Panc1 (cell line): Measurements from ENCODE around the gene SPR. TPM values are rescaled to one million over a fixed set of nuclear protein-coding genes. Genes with fewer than 3 reads are reported as not detected.

Experiments
- ATAC-seq: fragments of 200-7000 bp; cut with Tn5 transposase; 2 replicates; pipeline ENCODE4 v1.9.1; 2020; ENCODE audit warnings: mild to moderate bottlenecking, moderate library complexity
- BruUV-seq: library from RNA; stranded (reverse); fragments of 400-500 nt; replicated peaks from 2 replicates; lab custom pipeline; 2021; lab: Mats Ljungman, UMichigan
- CTCF ChIA-PET: fragments of 300-600 bp; sonication (Branson Sonifier 250); formaldehyde crosslinking; loops from one replicate; lab custom pipeline; 2022; ENCODE audit warnings: antibody characterized with exemption; lab: Charles Lee
- POLR2A ChIA-PET: fragments of 300-600 bp; sonication (Branson Sonifier 250); formaldehyde crosslinking; loops from one replicate; lab custom pipeline; 2022; ENCODE audit warnings: antibody characterized with exemption; lab: Charles Lee
- DNase-seq: peaks from one replicate; pipeline ENCODE4 v3.0.0-alpha.2; 2010; ENCODE audit warnings: low read depth, low spot score
- H3K27ac ChIP-seq: 2 replicates; pipeline ENCODE4 v1.5.1; 2011; ENCODE audit warnings: mild to moderate bottlenecking, low read length, inconsistent platforms
- H3K27me3 ChIP-seq: fragments of 200-500 bp; sonication (Bioruptor generic); 2 replicates; pipeline ENCODE4 v1.6.0; 2014; ENCODE audit warnings: low read length, inconsistent platforms; ENCODE audit not compliant: control insufficient read depth, insufficient read depth
- H3K36me3 ChIP-seq: fragments of 200-500 bp; sonication (Bioruptor generic); 2 replicates; pipeline ENCODE4 v1.5.1; 2014; ENCODE audit warnings: inconsistent platforms, mild to moderate bottlenecking, low read length, moderate library complexity; ENCODE audit not compliant: control insufficient read depth, insufficient read depth
- H3K4me1 ChIP-seq: 2 replicates; pipeline ENCODE4 v1.5.1; 2011; ENCODE audit warnings: inconsistent platforms, mild to moderate bottlenecking, low read length, moderate library complexity; ENCODE audit not compliant: control insufficient read depth, insufficient read depth
- H3K4me3 ChIP-seq, 2 experiments: 2 replicates each; pipeline ENCODE4 v1.5.1; 2011 to 2012; ENCODE audit warnings: low read depth in 2 of 2, low read length in 2 of 2, mild to moderate bottlenecking in 2 of 2, inconsistent platforms in 1 of 2, moderate library complexity in 1 of 2
- H3K9me3 ChIP-seq: fragments of 200-500 bp; sonication (Bioruptor generic); 2 replicates; pipeline ENCODE4 v1.5.1; 2014; ENCODE audit warnings: low read depth, mild to moderate bottlenecking, inconsistent platforms, low read length, moderate library complexity; ENCODE audit not compliant: control insufficient read depth, insufficient read depth
- CTCF ChIP-seq: fragments of 450-650 bp; IDR thresholded peaks from 2 replicates; pipeline ENCODE4 v1.5.1; 2017; ENCODE audit warnings: mild to moderate bottlenecking
- POLR2AphosphoS5 ChIP-seq: IDR thresholded peaks from 2 replicates; pipeline ENCODE4 v1.6.1; 2012; ENCODE audit warnings: mild to moderate bottlenecking, low read depth, low read length, moderate library complexity
- SIN3A ChIP-seq: IDR thresholded peaks from 2 replicates; pipeline ENCODE4 v1.6.1; 2012; ENCODE audit warnings: low read depth, mild to moderate bottlenecking, low read length, moderate library complexity, borderline replicate concordance; ENCODE audit not compliant: insufficient read depth
- TCF7L2 ChIP-seq: IDR thresholded peaks from 2 replicates; pipeline ENCODE4 v1.6.1; 2011; ENCODE audit warnings: mild to moderate bottlenecking, low read depth, low read length, inconsistent platforms
- in situ Hi-C: cut with HindIII; loops from 2 replicates; pipeline ENCODE4 v1.10.0; 2016; ENCODE audit warnings: low sequenced_read_pairs, low pct_unique_long_range_greater_than_20kb
- intact Hi-C: fragments of 100-400 bp; cut with micrococcal nuclease; formaldehyde crosslinking; loops from one replicate; pipeline ENCODE4 v1.10.0; 2022; ENCODE audit not compliant: unreplicated experiment
- total RNA-seq: library from RNA; stranded (reverse); gene quantifications from one replicate; pipeline ENCODE4 v1.2.1, GENCODE V29; 2021; ENCODE audit not compliant: unreplicated experiment
- TF ChIP-seq, protein P1 (sequence below), 2 experiments: IDR thresholded peaks; 2 replicates each; pipeline ENCODE4 v1.6.1; 2011 to 2012; ENCODE audit warnings: low read depth in 2 of 2, control low read depth in 1 of 2, low read length in 1 of 2, mild to moderate bottlenecking in 1 of 2, moderate library complexity in 1 of 2; ENCODE audit not compliant: insufficient read depth in 1 of 2

SPR gene
- total RNA-seq, 1 experiment from 2014 or later, result 75.4 TPM

- intact Hi-C loops (no loop called here), in situ Hi-C loops (no loop called here)
- Histone ChIP-seq H3K9me3 (no peaks in the 10 kb centered on the region), H3K27me3 (peaks cover 71% of the 10 kb centered on the region), H3K27ac (no peak overlapping the region), H3K4me1 (no peaks in the 10 kb centered on the region), H3K4me3 (no peak overlapping the region), H3K36me3 (no peaks in the 10 kb centered on the region; the same call in 1 of the 2 replicates)
- ChIA-PET CTCF (no interaction called here), POLR2A (no interaction called here)
- ATAC-seq, result no peak
- no TSS peak for BruUV-seq
- DNase-seq, result no peak
- TF ChIP-seq POLR2AphosphoS5 (no peak), TCF7L2 (no peak), SIN3A (no peak), CTCF (no peak)
- TF ChIP-seq, protein P1, sequence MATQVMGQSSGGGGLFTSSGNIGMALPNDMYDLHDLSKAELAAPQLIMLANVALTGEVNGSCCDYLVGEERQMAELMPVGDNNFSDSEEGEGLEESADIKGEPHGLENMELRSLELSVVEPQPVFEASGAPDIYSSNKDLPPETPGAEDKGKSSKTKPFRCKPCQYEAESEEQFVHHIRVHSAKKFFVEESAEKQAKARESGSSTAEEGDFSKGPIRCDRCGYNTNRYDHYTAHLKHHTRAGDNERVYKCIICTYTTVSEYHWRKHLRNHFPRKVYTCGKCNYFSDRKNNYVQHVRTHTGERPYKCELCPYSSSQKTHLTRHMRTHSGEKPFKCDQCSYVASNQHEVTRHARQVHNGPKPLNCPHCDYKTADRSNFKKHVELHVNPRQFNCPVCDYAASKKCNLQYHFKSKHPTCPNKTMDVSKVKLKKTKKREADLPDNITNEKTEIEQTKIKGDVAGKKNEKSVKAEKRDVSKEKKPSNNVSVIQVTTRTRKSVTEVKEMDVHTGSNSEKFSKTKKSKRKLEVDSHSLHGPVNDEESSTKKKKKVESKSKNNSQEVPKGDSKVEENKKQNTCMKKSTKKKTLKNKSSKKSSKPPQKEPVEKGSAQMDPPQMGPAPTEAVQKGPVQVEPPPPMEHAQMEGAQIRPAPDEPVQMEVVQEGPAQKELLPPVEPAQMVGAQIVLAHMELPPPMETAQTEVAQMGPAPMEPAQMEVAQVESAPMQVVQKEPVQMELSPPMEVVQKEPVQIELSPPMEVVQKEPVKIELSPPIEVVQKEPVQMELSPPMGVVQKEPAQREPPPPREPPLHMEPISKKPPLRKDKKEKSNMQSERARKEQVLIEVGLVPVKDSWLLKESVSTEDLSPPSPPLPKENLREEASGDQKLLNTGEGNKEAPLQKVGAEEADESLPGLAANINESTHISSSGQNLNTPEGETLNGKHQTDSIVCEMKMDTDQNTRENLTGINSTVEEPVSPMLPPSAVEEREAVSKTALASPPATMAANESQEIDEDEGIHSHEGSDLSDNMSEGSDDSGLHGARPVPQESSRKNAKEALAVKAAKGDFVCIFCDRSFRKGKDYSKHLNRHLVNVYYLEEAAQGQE (IDR thresholded peaks at IDR 0.05; ENCODE audit: insufficient read depth in 1 of 2, low read depth in 2 of 2, low read length in 1 of 2), result no peak
These were observed 21.5 kb downstream of the SPR start for GRCh38 chr2:72908741-72909140.

DNA sequence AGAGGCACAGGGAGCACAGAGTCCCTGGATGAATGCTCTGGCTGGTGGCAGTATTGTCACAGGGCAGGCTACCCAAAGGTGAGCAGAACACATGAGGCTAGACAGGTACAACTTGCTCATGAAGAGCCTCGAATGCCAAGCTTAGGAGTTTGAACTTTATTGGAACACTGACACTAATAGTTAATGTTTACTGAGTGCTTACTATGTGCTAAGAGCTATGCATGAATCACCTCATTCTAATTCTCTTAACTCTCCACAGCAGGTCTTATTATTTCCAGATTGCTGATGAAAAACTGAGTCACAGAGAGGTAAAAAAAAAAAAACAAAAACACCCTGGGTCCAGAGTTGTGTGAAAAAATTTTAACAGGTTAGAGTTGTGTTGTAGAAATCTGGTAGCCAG lies 24.0 kb downstream of the SPR start:
- H3K4me1 ChIP-seq, result peaks cover 5% of the 10 kb centered on the region
- in situ Hi-C loops, result no loop called here
- CTCF ChIA-PET, result interaction anchor here (0.7 kb wide), 1 partner anchor 47 kb away, joined by 4 read pairs; no protein-coding TSS in a partner anchor
- intact Hi-C loops, result no loop called here
- POLR2A ChIA-PET, result no interaction called here
- no TSS peak for BruUV-seq
- H3K9me3 ChIP-seq, result no peaks in the 10 kb centered on the region
- ATAC-seq (no peak), DNase-seq (no peak)
- no peaks in the 10 kb centered on the region; the same call in 1 of the 2 replicates for H3K36me3 ChIP-seq
- TF ChIP-seq CTCF, result no peak
- no peak for TF ChIP-seq POLR2AphosphoS5
- no peak for TF ChIP-seq SIN3A
- TF ChIP-seq TCF7L2, result no peak
- TF ChIP-seq, protein P1 (IDR thresholded peaks at IDR 0.05; ENCODE audit: insufficient read depth in 1 of 2, low read depth in 2 of 2, low read length in 1 of 2), result no peak
- H3K27ac ChIP-seq, result no peak overlapping the region
- H3K27me3 ChIP-seq, result peaks cover 64% of the 10 kb centered on the region
- H3K4me3 ChIP-seq, result no peak overlapping the region
